Effector memory CD8-positive, alpha-beta T cell (primary cell): ENCODE measurements around the gene RFC4.
"Not testable (repeated sequence)": the region's sequence is repeated elsewhere in the genome, so short reads cannot be mapped to it uniquely, and the experiment has no call there.

Experiments used
- ATAC-seq: fragments of 150-1000 bp; cut with Tn5 transposase; replicated peaks from 2 replicates; pipeline ENCODE4 v1.10.0; 2021; ENCODE audit warnings: mild to moderate bottlenecking, moderate library complexity
- DNase-seq, 3 experiments: peaks; one replicate each; pipeline ENCODE4 v3.0.0; 2021
- H3K27ac Mint-ChIP-seq, 2 donors: one replicate each; pipeline ENCODE4 v1.8.0; 2022; ENCODE audit warnings: mild to moderate bottlenecking in 2 of 2, mixed read lengths in 2 of 2, moderate library complexity in 2 of 2
- H3K27me3 Mint-ChIP-seq, 2 donors: one replicate each; pipeline ENCODE4 v1.8.0; 2022; ENCODE audit warnings: mixed read lengths in 2 of 2
- H3K36me3 Mint-ChIP-seq: one replicate; pipeline ENCODE4 v1.8.0; 2022; ENCODE audit warnings: mild to moderate bottlenecking, moderate library complexity, mixed read lengths; ENCODE audit not compliant: insufficient read depth
- H3K4me1 Mint-ChIP-seq, 2 donors: one replicate each; pipeline ENCODE4 v1.8.0; 2022; ENCODE audit warnings: low read depth in 2 of 2, mixed read lengths in 2 of 2
- H3K4me3 Mint-ChIP-seq, 2 donors: one replicate each; pipeline ENCODE4 v1.8.0; 2022; ENCODE audit warnings: mild to moderate bottlenecking in 2 of 2, mixed read lengths in 2 of 2, moderate library complexity in 2 of 2
- H3K9me3 Mint-ChIP-seq, 2 donors: one replicate each; pipeline ENCODE4 v1.8.0; 2022; ENCODE audit warnings: mixed read lengths in 2 of 2
- total RNA-seq, 9 experiments: gene quantifications; one replicate each; lab custom pipeline; 2026; lab: John Stamatoyannopoulos, UW

Gene RFC4
- 8.1 to 52.0 (median 26.2) reads per million in 9 experiments for total RNA-seq

DNA sequence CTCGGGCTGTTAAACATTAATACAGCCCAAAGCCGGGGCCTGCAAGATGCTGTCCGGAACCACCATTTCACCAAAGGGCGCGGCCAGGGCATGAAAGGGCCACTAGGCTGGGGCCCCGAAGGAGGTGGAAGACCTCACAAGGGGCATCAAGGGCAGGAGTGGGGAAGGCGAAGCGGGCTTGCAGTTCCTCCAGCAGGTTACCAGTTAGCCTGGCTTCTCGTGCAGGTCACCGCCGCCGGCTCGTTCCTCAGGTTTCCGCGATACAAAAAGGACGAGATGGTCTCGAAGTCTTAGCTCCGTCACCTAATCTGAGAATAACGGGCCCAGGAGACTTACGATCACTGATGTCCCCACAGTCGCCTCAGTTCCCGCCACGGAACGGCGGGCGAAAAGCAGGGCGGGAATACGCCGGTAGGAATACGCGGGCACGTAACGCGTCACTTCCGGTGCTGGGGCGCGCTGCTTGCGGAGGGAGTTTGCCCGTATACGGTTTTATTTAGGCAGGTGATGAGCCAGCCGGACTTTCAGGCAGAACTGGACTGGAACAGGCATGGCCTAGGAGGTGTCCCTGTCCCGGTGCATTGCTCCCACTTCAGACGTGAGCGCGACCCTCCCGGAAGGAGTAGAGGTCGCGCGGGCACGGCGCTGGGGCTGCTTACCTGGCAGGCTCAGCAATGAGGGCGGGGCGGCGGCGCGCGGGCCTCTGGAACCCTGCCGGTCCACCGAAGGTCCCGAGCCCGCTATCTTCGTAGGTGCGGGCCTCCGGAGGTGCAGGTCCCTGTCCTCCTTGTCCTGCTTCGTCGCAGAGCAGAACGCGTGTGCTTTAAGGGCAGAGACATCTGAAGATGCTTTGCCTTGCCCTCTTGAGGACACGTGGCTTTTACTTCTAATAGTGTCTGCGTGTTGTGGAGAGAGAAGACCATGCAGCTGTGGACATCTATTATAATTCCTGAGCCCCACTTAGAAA, at the start of gene RFC4:
RFC4 (minus strand) TSS at position 394 of the 967 bp plus-strand sequence. CDS start 1,769 bp downstream, outside the sequence.
- no peaks in the 10 kb centered on the region for H3K9me3 Mint-ChIP-seq
- H3K4me1 Mint-ChIP-seq = peaks cover 6 to 9% of the 10 kb centered on the region in 2 donors
- peak within 1 kb of the TSS; percentile 91 to 94 for H3K27ac Mint-ChIP-seq
- peak; percentile 86 for ATAC-seq
- no peaks in the 10 kb centered on the region for H3K27me3 Mint-ChIP-seq
- peak; percentile 73 to 78 (median 74) for DNase-seq
- peak within 1 kb of the TSS; percentile 88 for H3K4me3 Mint-ChIP-seq
- peaks cover 17% of the 10 kb centered on the region for H3K36me3 Mint-ChIP-seq

DNA sequence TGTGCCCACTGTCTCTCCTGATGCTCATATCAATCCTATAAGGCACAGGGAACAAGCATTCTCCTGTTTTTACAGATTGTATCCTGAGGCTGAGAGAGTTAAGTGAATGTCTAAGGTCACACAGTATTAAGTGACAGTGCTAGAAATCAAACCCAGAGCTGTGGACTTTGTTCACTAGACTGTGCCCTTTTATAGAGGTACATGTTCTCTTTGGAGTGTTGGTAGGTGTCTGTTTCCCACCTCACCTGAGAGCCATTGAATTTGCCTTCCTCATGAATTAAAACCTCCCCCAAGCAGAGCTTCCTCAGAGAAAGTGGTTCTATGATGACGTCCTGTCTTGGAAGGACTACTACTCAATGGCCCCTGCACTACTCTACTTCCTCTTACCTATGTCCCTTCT, 48.7 kb upstream of the RFC4 start:
- Mint-ChIP-seq H3K36me3 (no peaks in the 10 kb centered on the region), H3K27me3 (no peaks in the 10 kb centered on the region), H3K27ac (no peak overlapping the region), H3K4me1 (peaks cover 4 to 6% of the 10 kb centered on the region in 2 donors), H3K9me3 (peaks cover 0 to 3% of the 10 kb centered on the region in 2 donors), H3K4me3 (no peak overlapping the region)
- DNase-seq (no peak), ATAC-seq (no peak)

- H3K36me3 Mint-ChIP-seq = no peaks in the 10 kb centered on the region
- DNase-seq (no peak), ATAC-seq (no peak)
- no peak overlapping the region for H3K27ac Mint-ChIP-seq
- no peak overlapping the region for H3K4me3 Mint-ChIP-seq
- peaks cover 0 to 3% of the 10 kb centered on the region in 2 donors for H3K9me3 Mint-ChIP-seq
- H3K4me1 Mint-ChIP-seq = peaks cover 9 to 11% of the 10 kb centered on the region in 2 donors
- H3K27me3 Mint-ChIP-seq = no peaks in the 10 kb centered on the region
Observed at GRCh38 chr3:186854146-186854545, 47.9 kb upstream of the RFC4 start.

GRCh38 chr3:186852994-186853393, 46.7 kb upstream of the RFC4 start:
- Mint-ChIP-seq H3K9me3 (peaks cover 0 to 1% of the 10 kb centered on the region in 2 donors), H3K4me1 (peaks cover 10 to 11% of the 10 kb centered on the region in 2 donors)

GRCh38 chr3:186851835-186852234, 45.6 kb upstream of the RFC4 start:
- H3K4me3 Mint-ChIP-seq, DNase-seq, H3K36me3 Mint-ChIP-seq, H3K27me3 Mint-ChIP-seq, H3K9me3 Mint-ChIP-seq, ATAC-seq, H3K4me1 Mint-ChIP-seq: not testable (repeated sequence)
- peak overlapping the region; percentile 19 to 33 for H3K27ac Mint-ChIP-seq

More at GRCh38 chr3:186852994-186853393, 46.7 kb upstream of the RFC4 start:
- DNase-seq = no peak
- Mint-ChIP-seq H3K27me3 (no peaks in the 10 kb centered on the region), H3K4me3 (no peak overlapping the region), H3K36me3 (no peaks in the 10 kb centered on the region), H3K27ac (no peak overlapping the region)
- ATAC-seq = no peak

- peak; percentile 93 for ATAC-seq
- no peak for DNase-seq
- Mint-ChIP-seq H3K27ac (peak overlapping the region in 1 of 2 donors; percentile 84), H3K27me3 (peaks cover 15 to 27% of the 10 kb centered on the region in 2 donors), H3K9me3 (peaks cover 0 to 1% of the 10 kb centered on the region in 2 donors), H3K4me1 (peaks cover 10% of the 10 kb centered on the region in 2 donors), H3K36me3 (no peaks in the 10 kb centered on the region), H3K4me3 (no peak overlapping the region)
Observed at GRCh38 chr3:186849374-186849975, 43.2 kb upstream of the RFC4 start.

- peaks cover 26 to 41% of the 10 kb centered on the region in 2 donors for H3K27me3 Mint-ChIP-seq
- peaks cover 1% of the 10 kb centered on the region for H3K36me3 Mint-ChIP-seq
- ATAC-seq (no peak), DNase-seq (no peak)
- H3K4me1 Mint-ChIP-seq = peaks cover 10% of the 10 kb centered on the region in 2 donors
- no peak overlapping the region for H3K4me3 Mint-ChIP-seq
- H3K9me3 Mint-ChIP-seq = no peaks in the 10 kb centered on the region
- no peak overlapping the region for H3K27ac Mint-ChIP-seq
Observed at GRCh38 chr3:186847437-186847836, 41.2 kb upstream of the RFC4 start.

GRCh38 chr3:186845756-186846155, 39.5 kb upstream of the RFC4 start:
- peaks cover 3% of the 10 kb centered on the region for H3K36me3 Mint-ChIP-seq
- H3K27me3 Mint-ChIP-seq = peaks cover 28 to 45% of the 10 kb centered on the region in 2 donors
- no peak for DNase-seq
- H3K9me3 Mint-ChIP-seq = no peaks in the 10 kb centered on the region
- no peak overlapping the region for H3K4me3 Mint-ChIP-seq
- ATAC-seq = no peak
- H3K4me1 Mint-ChIP-seq = peaks cover 5 to 6% of the 10 kb centered on the region in 2 donors
- no peak overlapping the region for H3K27ac Mint-ChIP-seq

GRCh38 chr3:186844908-186845307, 38.6 kb upstream of the RFC4 start:
- DNase-seq = no peak
- Mint-ChIP-seq H3K27me3 (peaks cover 28 to 45% of the 10 kb centered on the region in 2 donors), H3K27ac (no peak overlapping the region), H3K4me1 (peaks cover 5 to 6% of the 10 kb centered on the region in 2 donors), H3K9me3 (no peaks in the 10 kb centered on the region), H3K4me3 (no peak overlapping the region), H3K36me3 (peaks cover 3% of the 10 kb centered on the region)
- ATAC-seq = no peak

DNA sequence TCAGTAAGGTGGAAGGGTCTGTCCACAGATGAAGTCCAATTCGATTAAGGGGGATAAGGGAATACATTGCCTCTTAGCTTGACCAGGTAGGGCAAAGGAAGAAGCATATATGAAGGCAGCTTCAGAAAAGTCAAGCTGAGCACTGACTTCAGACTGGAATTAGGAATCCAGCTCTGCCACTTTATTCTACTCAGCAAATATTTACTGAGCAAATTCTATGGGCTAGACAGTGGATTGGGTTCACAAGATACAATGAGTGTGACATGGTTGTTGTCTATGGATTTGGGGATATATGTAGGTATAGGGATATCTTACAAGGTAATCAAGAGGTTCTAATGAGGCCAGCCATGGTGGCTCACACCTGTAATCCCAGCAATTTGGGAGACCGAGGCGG, 36.8 kb upstream of the RFC4 start:
- Mint-ChIP-seq H3K4me3 (no peak overlapping the region), H3K4me1 (no peaks in the 10 kb centered on the region), H3K36me3 (peaks cover 3% of the 10 kb centered on the region), H3K27ac (no peak overlapping the region), H3K27me3 (peaks cover 28 to 51% of the 10 kb centered on the region in 2 donors), H3K9me3 (no peaks in the 10 kb centered on the region)
- no peak for ATAC-seq
- no peak for DNase-seq

DNA sequence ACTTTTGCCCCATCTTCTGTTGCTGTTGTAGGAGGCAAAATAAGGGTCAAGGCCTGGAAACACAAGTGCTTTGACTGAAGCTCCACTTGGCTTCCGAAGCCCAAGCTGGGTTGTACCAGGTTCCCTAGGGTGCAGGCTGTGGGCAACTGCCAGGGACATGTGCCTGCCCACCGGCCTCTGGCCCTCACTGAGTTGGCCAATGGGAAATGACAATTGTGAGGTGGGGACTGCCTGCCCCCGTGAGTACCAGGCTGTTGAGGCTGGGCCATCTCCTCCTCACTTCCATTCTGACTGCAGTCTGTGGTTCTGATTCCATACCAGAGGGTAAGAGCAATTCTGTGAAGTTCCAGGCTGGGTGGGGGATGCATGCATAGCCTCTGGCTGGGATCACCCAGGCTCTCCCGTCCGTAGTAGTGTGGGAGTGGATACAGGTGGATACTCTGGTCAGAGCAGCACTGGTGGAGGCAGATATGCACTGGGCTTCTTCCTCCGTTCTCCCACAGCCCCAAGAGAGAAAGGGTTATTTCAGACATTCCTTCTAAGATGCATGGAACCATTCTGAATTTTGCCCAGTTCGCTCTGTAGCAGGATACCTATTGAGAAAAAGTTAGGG, 36.2 kb upstream of the RFC4 start, which contains the start of gene ADIPOQ:
ADIPOQ (plus strand) TSS at position 285 of the 613 bp plus-strand sequence. CDS start 10,349 bp downstream, outside the sequence.
- DNase-seq (no peak), ATAC-seq (no peak)
- H3K9me3 Mint-ChIP-seq = no peaks in the 10 kb centered on the region
- H3K4me1 Mint-ChIP-seq = no peaks in the 10 kb centered on the region
- peaks cover 28 to 55% of the 10 kb centered on the region in 2 donors for H3K27me3 Mint-ChIP-seq
- peaks cover 6% of the 10 kb centered on the region for H3K36me3 Mint-ChIP-seq
- no peak within 1 kb of the TSS for H3K27ac Mint-ChIP-seq
- no peak within 1 kb of the TSS for H3K4me3 Mint-ChIP-seq

DNA sequence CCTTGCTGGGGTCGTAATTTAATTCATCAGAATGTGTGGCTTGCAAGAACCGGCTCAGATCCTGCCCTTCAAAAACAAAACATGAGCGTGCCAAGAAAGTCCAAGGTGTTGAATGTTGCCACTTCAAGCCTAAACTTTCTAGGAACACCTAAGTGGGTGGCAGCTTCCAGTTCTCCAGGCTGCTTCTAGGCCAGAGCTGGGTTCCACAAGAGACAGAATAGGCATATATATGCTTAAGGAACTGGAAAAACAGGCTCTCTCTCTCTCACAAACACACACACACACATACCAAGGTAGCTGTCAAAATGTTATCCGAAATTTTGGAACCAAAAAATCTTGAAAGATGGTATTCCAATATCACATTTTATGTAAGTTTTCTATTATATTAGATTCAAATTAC, 35.3 kb upstream of the RFC4 start:
- ATAC-seq (no peak), DNase-seq (no peak)
- Mint-ChIP-seq H3K4me3 (no peak overlapping the region), H3K27me3 (peaks cover 22 to 50% of the 10 kb centered on the region in 2 donors), H3K9me3 (no peaks in the 10 kb centered on the region), H3K27ac (no peak overlapping the region), H3K36me3 (peaks cover 6% of the 10 kb centered on the region), H3K4me1 (no peaks in the 10 kb centered on the region)
